Mesothelial cell of epicardium (in vitro differentiated cells): Measurements from ENCODE around the gene NEDD4. TPM values are rescaled to one million over a fixed set of nuclear protein-coding genes. Genes with fewer than 3 reads are reported as not detected.
"Not testable (repeated sequence)": the region's sequence is repeated elsewhere in the genome, so short reads cannot be mapped to it uniquely, and the experiment has no call there.

Experiments
- DNase-seq, 2 experiments: peaks; one replicate each; pipeline ENCODE4 v3.0.0; 2021; ENCODE audit warnings: low spot score in 2 of 2; ENCODE audit not compliant: unreplicated experiment in 2 of 2
- H3K27ac Mint-ChIP-seq: 2 replicates; pipeline ENCODE4 v1.8.0; 2021; ENCODE audit warnings: mixed read lengths
- H3K27me3 Mint-ChIP-seq: 2 replicates; pipeline ENCODE4 v1.8.0; 2021; ENCODE audit warnings: low read depth, mixed read lengths
- H3K36me3 Mint-ChIP-seq: 2 replicates; pipeline ENCODE4 v1.8.0; 2021; ENCODE audit warnings: mixed read lengths
- H3K4me1 Mint-ChIP-seq: 2 replicates; pipeline ENCODE4 v1.8.0; 2021; ENCODE audit warnings: mixed read lengths
- H3K4me3 Mint-ChIP-seq: 2 replicates; pipeline ENCODE4 v1.8.0; 2021; ENCODE audit warnings: mild to moderate bottlenecking, moderate library complexity, mixed read lengths
- H3K9me3 Mint-ChIP-seq: 2 replicates; pipeline ENCODE4 v1.8.0; 2021; ENCODE audit warnings: mixed read lengths
- total RNA-seq: library from RNA; stranded (reverse); gene quantifications from 3 replicates; pipeline ENCODE4 v1.2.1, GENCODE V29; 2021
- TF ChIP-seq, protein P1 (sequence below): fragments of 200-600 bp; sonication (generic); IDR thresholded peaks from one replicate; pipeline ENCODE4 v1.5.0; 2021; ENCODE audit warnings: antibody characterized with exemption; ENCODE audit not compliant: unreplicated experiment

Gene NEDD4
- total RNA-seq, 1 donor from 2014 or later: 45.6 TPM

DNA sequence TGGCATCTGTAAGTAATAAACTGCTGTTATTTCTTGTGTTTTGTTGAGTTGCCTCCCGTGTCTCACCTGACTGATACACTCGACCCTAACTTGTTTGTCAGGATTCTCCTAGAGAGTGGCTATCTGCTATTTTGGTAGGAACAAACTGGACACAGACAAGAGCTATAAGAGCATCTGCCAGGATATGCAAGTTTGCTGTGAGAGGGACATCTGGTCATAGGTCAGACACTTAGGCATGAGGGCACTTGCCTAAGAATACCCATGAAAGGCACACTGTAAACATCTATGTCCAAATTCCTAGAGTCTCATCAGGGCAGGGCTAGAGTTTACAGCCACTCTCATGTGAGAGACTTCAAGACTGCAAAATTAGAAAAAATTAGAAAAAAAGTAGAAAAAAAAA is 32.5 kb downstream of the NEDD4 start:
- TF ChIP-seq, protein P1, sequence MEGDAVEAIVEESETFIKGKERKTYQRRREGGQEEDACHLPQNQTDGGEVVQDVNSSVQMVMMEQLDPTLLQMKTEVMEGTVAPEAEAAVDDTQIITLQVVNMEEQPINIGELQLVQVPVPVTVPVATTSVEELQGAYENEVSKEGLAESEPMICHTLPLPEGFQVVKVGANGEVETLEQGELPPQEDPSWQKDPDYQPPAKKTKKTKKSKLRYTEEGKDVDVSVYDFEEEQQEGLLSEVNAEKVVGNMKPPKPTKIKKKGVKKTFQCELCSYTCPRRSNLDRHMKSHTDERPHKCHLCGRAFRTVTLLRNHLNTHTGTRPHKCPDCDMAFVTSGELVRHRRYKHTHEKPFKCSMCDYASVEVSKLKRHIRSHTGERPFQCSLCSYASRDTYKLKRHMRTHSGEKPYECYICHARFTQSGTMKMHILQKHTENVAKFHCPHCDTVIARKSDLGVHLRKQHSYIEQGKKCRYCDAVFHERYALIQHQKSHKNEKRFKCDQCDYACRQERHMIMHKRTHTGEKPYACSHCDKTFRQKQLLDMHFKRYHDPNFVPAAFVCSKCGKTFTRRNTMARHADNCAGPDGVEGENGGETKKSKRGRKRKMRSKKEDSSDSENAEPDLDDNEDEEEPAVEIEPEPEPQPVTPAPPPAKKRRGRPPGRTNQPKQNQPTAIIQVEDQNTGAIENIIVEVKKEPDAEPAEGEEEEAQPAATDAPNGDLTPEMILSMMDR: no peak
- Mint-ChIP-seq H3K27me3 (no peaks in the 10 kb centered on the region), H3K4me3 (no peak overlapping the region), H3K9me3 (peaks cover 12% of the 10 kb centered on the region), H3K27ac (no peak overlapping the region), H3K36me3 (peaks cover 44% of the 10 kb centered on the region), H3K4me1 (no peaks in the 10 kb centered on the region)
- DNase-seq: no peak

DNA sequence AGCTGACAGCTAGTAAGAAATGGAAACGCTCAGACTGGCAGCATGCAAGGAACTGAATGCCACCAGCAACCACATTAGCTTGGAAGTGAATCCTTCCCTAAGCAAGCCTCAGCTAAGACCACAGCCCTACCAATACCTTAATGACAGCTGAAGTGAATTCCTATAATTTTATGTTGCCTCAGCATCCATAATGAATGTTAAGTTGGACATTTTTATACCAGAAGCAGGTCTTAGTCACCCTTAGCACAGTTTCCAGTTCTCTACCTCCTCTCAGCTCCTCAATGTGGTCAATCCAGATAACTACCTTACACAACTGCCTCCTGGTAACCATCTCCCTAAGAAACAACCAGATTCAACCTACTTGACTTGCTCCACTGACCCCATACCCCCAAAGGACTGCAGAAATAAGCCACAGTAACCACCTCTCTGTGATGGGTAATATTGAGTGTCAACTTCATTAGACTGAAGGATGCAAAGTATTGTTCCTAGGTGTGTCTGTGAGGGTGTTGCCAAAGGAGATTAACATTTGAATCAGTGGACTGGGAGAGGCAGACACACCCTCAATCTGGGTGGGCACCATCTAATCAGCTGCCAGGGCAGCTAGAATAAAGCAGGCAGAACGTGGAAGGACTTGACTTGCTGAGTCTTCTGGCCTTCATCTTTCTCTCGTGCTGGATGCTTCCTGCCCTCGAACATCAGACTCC is 33.5 kb downstream of the NEDD4 start:
- Mint-ChIP-seq H3K27ac (no peak overlapping the region), H3K4me1 (no peaks in the 10 kb centered on the region), H3K9me3 (peaks cover 12% of the 10 kb centered on the region), H3K4me3 (no peak overlapping the region), H3K27me3 (no peaks in the 10 kb centered on the region), H3K36me3 (peaks cover 37% of the 10 kb centered on the region)
- TF ChIP-seq, protein P1: no peak
- DNase-seq: no peak

DNA sequence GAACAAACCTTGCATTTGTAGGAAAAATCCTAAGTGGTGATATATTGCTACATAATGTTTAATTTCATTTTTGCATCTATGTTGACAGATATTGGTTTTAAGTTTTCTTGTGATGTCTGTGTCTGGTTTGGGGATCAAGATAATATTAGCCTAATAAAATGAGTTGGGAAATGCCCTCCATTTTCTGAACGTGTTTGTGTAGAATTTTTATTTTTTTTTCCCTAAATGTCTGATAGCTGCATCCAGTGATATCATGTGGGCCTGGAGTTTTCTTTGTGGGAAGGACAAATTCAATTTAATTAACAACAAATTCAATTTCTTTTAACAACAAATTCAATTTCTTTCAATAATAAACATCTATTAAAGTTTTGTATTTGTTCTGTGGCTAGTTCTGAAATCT is 35.1 kb downstream of the NEDD4 start:
- H3K27me3 Mint-ChIP-seq: no peaks in the 10 kb centered on the region
- DNase-seq: no peak
- H3K27ac Mint-ChIP-seq: no peak overlapping the region
- TF ChIP-seq, protein P1: no peak
- H3K36me3 Mint-ChIP-seq: peaks cover 36% of the 10 kb centered on the region
- peaks cover 15% of the 10 kb centered on the region for H3K9me3 Mint-ChIP-seq
- H3K4me3 Mint-ChIP-seq: no peak overlapping the region
- no peaks in the 10 kb centered on the region for H3K4me1 Mint-ChIP-seq

DNA sequence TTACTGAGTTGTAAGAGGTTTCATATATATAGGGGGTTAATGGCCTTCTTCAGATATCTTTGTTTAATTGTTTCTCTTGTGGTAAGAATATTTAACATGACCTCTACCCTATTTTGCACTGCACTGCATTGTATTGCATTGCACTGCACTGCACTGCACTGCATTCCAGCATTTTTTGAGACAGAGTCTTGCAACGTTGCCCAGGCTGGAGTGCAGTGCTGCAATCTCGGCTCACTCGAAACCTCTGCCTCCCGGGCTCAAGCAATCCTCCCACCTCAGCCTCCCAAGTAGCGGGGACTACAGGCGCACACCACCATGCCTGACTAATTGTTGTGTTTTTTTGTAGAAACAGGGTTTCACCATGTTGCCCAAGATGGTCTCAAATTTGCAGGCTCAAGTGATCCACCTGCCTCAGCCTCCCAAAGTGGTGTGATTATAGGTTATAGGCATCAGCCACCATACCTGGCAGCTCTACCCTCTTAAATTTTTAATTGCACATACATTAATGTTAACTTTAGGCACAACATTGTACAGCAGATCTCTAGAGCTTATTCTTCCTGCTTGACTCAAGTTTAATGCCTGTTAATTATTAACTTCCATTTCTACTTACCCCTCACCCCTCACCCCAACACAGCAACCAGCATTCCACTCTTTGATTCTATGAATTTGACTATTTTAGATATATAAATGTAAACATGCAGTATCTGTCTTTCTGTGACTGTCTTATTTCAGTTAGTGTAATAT is 38.4 kb downstream of the NEDD4 start:
- TF ChIP-seq, protein P1: no peak
- peaks cover 7% of the 10 kb centered on the region for H3K4me1 Mint-ChIP-seq
- H3K9me3 Mint-ChIP-seq: peaks cover 20% of the 10 kb centered on the region
- peaks cover 35% of the 10 kb centered on the region for H3K36me3 Mint-ChIP-seq
- H3K27ac Mint-ChIP-seq: no peak overlapping the region
- no peak overlapping the region for H3K4me3 Mint-ChIP-seq
- no peak for DNase-seq
- H3K27me3 Mint-ChIP-seq: no peaks in the 10 kb centered on the region

DNA sequence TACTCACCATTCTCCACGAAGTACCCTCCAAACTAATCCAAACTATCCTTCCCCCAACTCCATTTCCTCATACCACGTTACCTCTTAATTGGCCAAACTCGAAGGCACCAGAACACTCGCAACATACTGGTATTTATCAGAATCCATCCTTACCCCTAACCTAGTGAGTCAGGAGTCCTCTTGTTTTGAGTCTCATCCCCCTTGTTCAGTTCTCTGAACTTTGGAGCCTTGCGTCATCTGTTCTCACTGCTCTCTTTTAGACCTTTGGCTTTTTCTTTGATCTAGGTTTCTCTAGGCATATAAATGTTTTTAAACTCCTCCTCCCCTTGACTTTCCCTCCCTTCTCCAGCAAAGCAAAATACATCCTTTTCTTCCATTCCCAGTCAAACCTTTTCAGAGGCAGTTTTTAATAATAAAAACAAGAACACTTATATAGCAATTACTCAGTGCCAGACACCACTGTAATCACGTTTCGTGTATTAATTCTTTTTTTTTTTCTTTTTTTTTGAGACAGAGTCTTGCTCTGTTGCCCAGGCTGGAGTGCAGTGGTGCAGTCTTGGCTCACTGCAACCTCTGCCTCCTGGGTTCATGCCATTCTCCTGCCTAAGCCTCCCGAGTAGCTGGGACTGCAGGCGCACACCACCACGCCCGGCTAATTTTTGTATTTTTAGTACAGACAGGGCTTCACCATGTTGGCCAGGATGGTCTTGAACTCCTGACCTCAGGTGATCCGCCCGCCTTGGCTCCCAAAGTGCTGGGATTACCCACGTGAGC is 40.7 kb downstream of the NEDD4 start:
- not testable (repeated sequence) for H3K27me3 Mint-ChIP-seq, H3K27ac Mint-ChIP-seq, H3K4me3 Mint-ChIP-seq, H3K4me1 Mint-ChIP-seq, DNase-seq
- peaks cover 42% of the 10 kb centered on the region for H3K36me3 Mint-ChIP-seq
- H3K9me3 Mint-ChIP-seq: peaks cover 25% of the 10 kb centered on the region

DNA sequence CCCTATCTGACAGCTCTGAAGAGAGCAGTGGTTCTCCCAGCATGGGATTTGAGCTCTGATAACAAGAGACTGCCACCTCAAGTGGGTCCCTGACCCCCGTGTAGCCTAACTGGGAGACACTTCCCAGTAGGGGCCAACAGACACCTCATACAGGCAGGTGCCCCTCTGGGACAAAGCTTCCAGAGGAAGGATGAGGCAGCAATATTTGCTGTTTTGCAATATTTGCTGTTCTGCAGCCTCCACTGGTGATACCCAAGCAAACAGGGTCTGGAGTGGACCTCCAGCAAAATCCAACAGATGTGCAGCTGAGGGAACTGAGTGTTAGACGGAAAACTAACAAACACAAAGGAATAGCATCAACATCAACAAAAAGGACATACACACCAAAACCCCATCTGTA is 48.8 kb downstream of the NEDD4 start:
- peaks cover 56% of the 10 kb centered on the region for H3K9me3 Mint-ChIP-seq
- not testable (repeated sequence) for H3K4me1 Mint-ChIP-seq, H3K4me3 Mint-ChIP-seq, H3K27ac Mint-ChIP-seq, H3K27me3 Mint-ChIP-seq, DNase-seq
- peaks cover 78% of the 10 kb centered on the region for H3K36me3 Mint-ChIP-seq
